Heart right ventricle (tissue), 16 donors: ENCODE data around the gene EFNA5. TPM values are rescaled to one million over a fixed set of nuclear protein-coding genes. Genes with fewer than 3 reads are reported as not detected.
A peak's percentile ranks its signal among the peaks of the same experiment; 100 is the strongest.

Experiments
- ATAC-seq, 8 donors: fragments of 200-7000 bp; cut with Tn5 transposase; one replicate each; pipeline ENCODE4 v1.9.1; 2020; ENCODE audit warnings: mild to moderate bottlenecking in 8 of 8, moderate library complexity in 8 of 8, moderate number of reproducible peaks in 1 of 8
- DNase-seq, 2 donors: peaks; one replicate each; pipeline ENCODE4 v3.0.0-alpha.2; 2020
- H3K27ac ChIP-seq, 10 donors: fragments of 200-600 bp; sonication (generic) in 2 of 10; one replicate each; pipeline versions ENCODE4 v1.5.0 to v1.8.0; 2020 to 2022; ENCODE audit warnings: mild to moderate bottlenecking in 3 of 10
- H3K27me3 ChIP-seq, 7 donors: fragments of 200-600 bp; one replicate each; pipeline ENCODE4 v1.8.0; 2021 to 2022; ENCODE audit warnings: mild to moderate bottlenecking in 2 of 7
- H3K36me3 ChIP-seq, 9 donors: fragments of 200-600 bp; sonication (generic) in 1 of 9; one replicate each; pipeline versions ENCODE4 v1.5.0 to v1.8.0; 2020 to 2022; ENCODE audit warnings: mild to moderate bottlenecking in 2 of 9
- H3K4me1 ChIP-seq, 9 donors: fragments of 200-600 bp; sonication (generic) in 1 of 9; one replicate each; pipeline versions ENCODE4 v1.5.0 to v1.8.0; 2020 to 2022; ENCODE audit warnings: mild to moderate bottlenecking in 4 of 9
- H3K4me3 ChIP-seq, 10 donors: fragments of 200-600 bp; sonication (generic) in 2 of 10; one replicate each; pipeline versions ENCODE4 v1.5.0 to v1.8.0; 2020 to 2022; ENCODE audit warnings: mild to moderate bottlenecking in 7 of 10, moderate library complexity in 2 of 10
- H3K9me3 ChIP-seq, 11 donors: fragments of 200-600 bp in 10 of 11; sonication (generic) in 2 of 11; one replicate each; pipeline versions ENCODE4 v1.5.0 to v1.8.0; 2013 to 2022; ENCODE audit warnings: mild to moderate bottlenecking in 2 of 11, control low read depth in 1 of 11, moderate library complexity in 1 of 11
- WGBS, 2 donors: extraction: QIAGEN DNeasy Blood & Tissue Kit; methylation state at CpG; one replicate each; pipeline ENCODE4 v1.1.7; 2013; ENCODE audit warnings: inconsistent platforms in 1 of 2; 5-methylcytosine and 5-hydroxymethylcytosine counted together
- intact Hi-C, 10 donors: fragments of 100-400 bp; cut with DNase I; formaldehyde crosslinking; loops; one replicate each; pipeline versions ENCODE4 v1.11.1 to v1.14.2; 2022
- polyA plus RNA-seq, 2 donors: library from polyadenylated mRNA; stranded (reverse); fragments of 200-250 nt; gene quantifications; one replicate each; pipeline ENCODE4 v1.2.3, GENCODE V29; 2013
- total RNA-seq, 10 donors: library from RNA; stranded (reverse); fragmentation: NEBNext Ultra II Directional in 3 of 10; extraction: Animal tissue kit (Norgen Biotek cat#: 25700) in 3 of 10; gene quantifications; one replicate each; pipeline versions ENCODE4 v1.2.1 to v1.2.4, GENCODE V29; 2021 to 2023
- TF ChIP-seq, protein P1 (sequence below), 9 donors: fragments of 200-600 bp; sonication (generic) in 2 of 9; IDR thresholded peaks; one replicate each; pipeline versions ENCODE4 v1.5.0 to v1.8.0; 2021 to 2022; ENCODE audit warnings: antibody characterized with exemption in 9 of 9, mild to moderate bottlenecking in 5 of 9, moderate library complexity in 1 of 9
- donor health status: Arrhythmogenic right ventricular cardiomyopathy.
- donor health status: ischemic (EF 13 %, LVEDD 7.1; RV severe dilation, severe dysfunction).
- donor health status: healthy with polysubstance abuse.
- donor health status: DM: no; HTN: yes; CAD: no.
- donor health status: DM: no; HTN: no; CAD: no.
- donor health status: ischemic (EF 25% LVEDD 6.9; RV normal size, moderate dysfunction).
- donor health status: ischemic (EF 25% LVEDD 5.7; RV mildly dilated, moderate dysfunction).
- donor health status: healthy.
- donor health status: DM: yes; HTN: yes; CAD: no.
- donor health status: Ischemic cardiomyopathy.
- donor health status: ischemic (EF 35%, LVEDD 5.7; RV mildly dilated, moderate dysfunction).
- donor health status: nonischemic (EF 11% LVEDD 7.7; RV severe dilation, severe dysfunction).
- donor health status: DM: yes; HTN: yes; CAD: no.
- donor health status: PGD.
- donor health status: ischemic (EF 29% LVEDD 5.4; RV normal size, mild dysfunction).
- donor health status: nonischemic (EF 23%, LVEDD 6.1; RV moderate dilation, normal function).

EFNA5 gene
- total and polyA plus RNA-seq, 12 donors, result 6.9 to 49.4 (median 33.9) TPM

DNA sequence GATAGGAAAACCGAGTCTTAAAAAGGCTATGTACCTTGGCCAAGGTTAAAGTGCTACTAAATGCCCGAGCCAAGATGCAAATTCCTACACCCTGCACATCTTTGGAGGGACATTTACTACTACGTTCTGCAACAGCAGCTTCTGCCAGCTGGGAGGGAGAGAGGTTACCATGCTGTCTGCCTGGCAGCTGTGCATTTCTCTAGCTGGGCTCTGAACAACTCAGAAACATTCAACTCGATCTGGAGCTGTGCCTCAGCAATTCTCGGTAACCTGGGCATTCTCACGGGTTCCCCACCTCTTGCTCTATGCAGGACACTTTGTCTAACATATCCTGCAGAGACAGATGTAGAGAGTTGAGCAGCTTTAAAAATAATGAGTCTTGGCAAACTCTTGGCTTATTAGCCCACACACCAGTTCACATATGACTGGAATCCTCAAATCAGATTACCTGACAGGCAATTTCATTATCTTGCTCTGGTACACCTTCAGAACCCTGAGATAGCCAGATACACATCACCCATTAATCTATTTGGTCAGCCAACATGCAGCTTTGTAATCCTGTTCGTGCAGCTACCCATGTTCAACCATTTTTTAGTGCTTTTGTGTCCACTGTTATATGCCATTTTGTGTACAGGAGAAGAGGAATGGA is 115.8 kb downstream of the EFNA5 start:
- H3K27ac ChIP-seq, result peak overlapping the region in 6 of 10 donors; percentile 44 to 87 (median 64)
- no peaks in the 10 kb centered on the region for H3K9me3 ChIP-seq

DNA sequence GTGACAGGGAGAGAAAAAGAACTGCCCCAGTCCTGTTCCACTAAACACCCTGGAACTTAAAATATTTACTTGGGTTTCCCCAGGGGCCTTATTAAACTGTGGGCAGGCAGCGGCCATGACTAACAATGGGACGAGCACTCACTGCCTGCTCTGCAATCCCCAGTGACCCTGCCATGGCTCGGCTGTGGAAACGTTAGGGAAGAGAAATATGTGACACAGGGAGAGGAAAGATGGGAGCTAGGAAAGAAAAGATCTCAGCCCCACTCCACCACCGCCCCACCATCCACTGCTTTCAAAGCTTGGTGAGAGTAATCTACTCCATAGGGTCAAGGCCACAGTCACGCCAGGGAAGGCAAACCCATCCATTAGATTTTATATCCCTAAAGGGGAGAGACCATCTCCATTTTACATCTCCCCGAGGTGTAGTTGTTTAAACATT is 117.6 kb downstream of the EFNA5 start:
- no peaks in the 10 kb centered on the region for H3K9me3 ChIP-seq
- WGBS, 2 donors, result 68 to 69% methylated on average over 7 of the region's 7 CpGs
- peak overlapping the region in 2 of 10 donors; percentile 5 to 37 for H3K27ac ChIP-seq

More for the DNA sequence above, 115.8 kb downstream of the EFNA5 start:
- TF ChIP-seq, protein P1, sequence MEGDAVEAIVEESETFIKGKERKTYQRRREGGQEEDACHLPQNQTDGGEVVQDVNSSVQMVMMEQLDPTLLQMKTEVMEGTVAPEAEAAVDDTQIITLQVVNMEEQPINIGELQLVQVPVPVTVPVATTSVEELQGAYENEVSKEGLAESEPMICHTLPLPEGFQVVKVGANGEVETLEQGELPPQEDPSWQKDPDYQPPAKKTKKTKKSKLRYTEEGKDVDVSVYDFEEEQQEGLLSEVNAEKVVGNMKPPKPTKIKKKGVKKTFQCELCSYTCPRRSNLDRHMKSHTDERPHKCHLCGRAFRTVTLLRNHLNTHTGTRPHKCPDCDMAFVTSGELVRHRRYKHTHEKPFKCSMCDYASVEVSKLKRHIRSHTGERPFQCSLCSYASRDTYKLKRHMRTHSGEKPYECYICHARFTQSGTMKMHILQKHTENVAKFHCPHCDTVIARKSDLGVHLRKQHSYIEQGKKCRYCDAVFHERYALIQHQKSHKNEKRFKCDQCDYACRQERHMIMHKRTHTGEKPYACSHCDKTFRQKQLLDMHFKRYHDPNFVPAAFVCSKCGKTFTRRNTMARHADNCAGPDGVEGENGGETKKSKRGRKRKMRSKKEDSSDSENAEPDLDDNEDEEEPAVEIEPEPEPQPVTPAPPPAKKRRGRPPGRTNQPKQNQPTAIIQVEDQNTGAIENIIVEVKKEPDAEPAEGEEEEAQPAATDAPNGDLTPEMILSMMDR (IDR thresholded peaks at IDR 0.05), result no peak
- no peaks in the 10 kb centered on the region for H3K27me3 ChIP-seq
- WGBS, 2 donors, result 41 to 61% methylated on average over 7 of the region's 7 CpGs
- ATAC-seq (peak in 6 of 8 donors; percentile 31 to 64 (median 54)), DNase-seq (no peak)
- no peak overlapping the region for H3K4me3 ChIP-seq
- no peaks in the 10 kb centered on the region for H3K36me3 ChIP-seq
- H3K4me1 ChIP-seq, result peaks cover 0 to 35% (median 4%) of the 10 kb centered on the region in 9 donors
- intact Hi-C loops, result loop anchor here in 2 of 10 donors (10.0 kb wide), 3 partner anchors 90 to 450 kb away; no protein-coding TSS in a partner anchor

DNA sequence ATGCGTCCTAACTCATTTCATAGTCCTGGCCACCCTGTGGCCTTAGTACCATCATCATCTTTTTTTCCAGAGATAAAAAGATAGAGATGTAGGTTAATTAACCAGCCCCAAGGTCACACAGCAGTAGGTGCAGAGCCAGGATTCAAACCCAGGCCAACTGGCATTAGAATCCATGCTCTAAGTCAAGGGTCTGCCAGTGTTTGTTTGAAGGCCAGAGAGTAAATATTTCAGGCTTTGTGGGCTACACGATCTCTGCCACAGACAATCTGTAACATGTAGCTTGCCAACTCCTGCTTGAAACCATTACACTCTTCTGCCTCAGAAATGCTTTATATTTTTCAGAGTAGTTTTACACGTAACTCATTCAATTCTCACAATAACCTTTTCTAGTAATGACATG is 119.6 kb downstream of the EFNA5 start:
- peak in 1 of 8 donors; percentile 5 for ATAC-seq

More for the DNA sequence above, 117.6 kb downstream of the EFNA5 start:
- H3K4me3 ChIP-seq, result no peak overlapping the region
- ATAC-seq (no peak), DNase-seq (no peak)
- TF ChIP-seq, protein P1 (IDR thresholded peaks at IDR 0.05), result no peak
- no peaks in the 10 kb centered on the region for H3K27me3 ChIP-seq
- H3K36me3 ChIP-seq, result no peaks in the 10 kb centered on the region
- peaks cover 0 to 39% (median 4%) of the 10 kb centered on the region in 9 donors for H3K4me1 ChIP-seq
- intact Hi-C loops, result loop anchor here in 2 of 10 donors (10.0 kb wide), 3 partner anchors 88 to 448 kb away; no protein-coding TSS in a partner anchor

DNA sequence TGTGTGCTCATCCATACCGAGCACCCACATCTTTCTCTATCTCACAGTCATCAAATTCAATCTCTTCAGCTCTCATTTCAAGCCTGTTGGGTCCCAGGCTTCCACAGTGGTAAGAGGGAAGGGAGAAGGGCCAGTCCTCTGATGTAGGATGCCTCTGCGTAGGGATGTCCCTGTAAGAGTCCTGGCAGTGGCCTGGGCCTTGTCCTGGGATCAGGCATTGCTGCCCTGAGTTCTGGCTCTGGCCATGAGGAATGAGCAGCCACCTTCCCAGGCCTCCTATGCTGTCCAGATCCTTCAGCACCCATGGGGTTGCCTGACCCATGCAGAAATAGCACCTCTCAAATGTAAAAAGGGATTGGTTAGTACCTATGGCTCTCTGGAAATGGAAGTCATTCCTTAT is 121.2 kb downstream of the EFNA5 start:
- peak overlapping the region in 1 of 10 donors; percentile 12 for H3K27ac ChIP-seq
- no peak overlapping the region for H3K4me3 ChIP-seq
- H3K4me1 ChIP-seq, result peaks cover 0 to 29% (median 13%) of the 10 kb centered on the region in 9 donors
- DNase-seq (no peak), ATAC-seq (peak in 4 of 8 donors; percentile 13 to 61 (median 42))
- no peaks in the 10 kb centered on the region for H3K9me3 ChIP-seq
- TF ChIP-seq, protein P1 (IDR thresholded peaks at IDR 0.05), result no peak
- WGBS, 2 donors, result 80 to 89% methylated on average over 2 of the region's 2 CpGs
- intact Hi-C loops, result no loop called here
- H3K27me3 ChIP-seq, result no peaks in the 10 kb centered on the region
- H3K36me3 ChIP-seq, result no peaks in the 10 kb centered on the region

More for the DNA sequence above, 119.6 kb downstream of the EFNA5 start:
- Histone ChIP-seq H3K9me3 (no peaks in the 10 kb centered on the region), H3K27ac (peak overlapping the region in 7 of 10 donors; percentile 18 to 51 (median 32)), H3K4me1 (peaks cover 0 to 27% (median 4%) of the 10 kb centered on the region in 9 donors), H3K4me3 (no peak overlapping the region), H3K36me3 (no peaks in the 10 kb centered on the region), H3K27me3 (no peaks in the 10 kb centered on the region)
- 61 to 63% methylated on average over 3 of the region's 3 CpGs for WGBS, 2 donors
- intact Hi-C loops, result loop anchor here in 2 of 10 donors (10.0 kb wide), 3 partner anchors 86 to 446 kb away; no protein-coding TSS in a partner anchor
- no peak for DNase-seq
- TF ChIP-seq, protein P1 (IDR thresholded peaks at IDR 0.05), result no peak
